ENCODE data around the gene VPS51.
A peak's percentile ranks its signal among the peaks of the same experiment; 100 is the strongest.

VPS51 gene

GRCh38 chr11:65112546-65113360 is 16.7 kb downstream of the VPS51 start:
- H3K27ac ChIP-seq, result peak overlapping the region; percentile 96
- TF ChIP-seq CTCF (conservative IDR thresholded peaks at IDR 0.05) (peak; percentile 99), ZFX (IDR thresholded peaks at IDR 0.05) (no peak)

GRCh38 chr11:65113361-65113756 is 17.3 kb downstream of the VPS51 start:
- peak overlapping the region; percentile 96; the same call in 1 of the 2 replicates for H3K27ac ChIP-seq
- TF ChIP-seq CTCF (conservative IDR thresholded peaks at IDR 0.05) (no peak), ZFX (IDR thresholded peaks at IDR 0.05) (no peak)

- no peak for TF ChIP-seq CTCF (conservative IDR thresholded peaks at IDR 0.05)
- TF ChIP-seq ZFX (IDR thresholded peaks at IDR 0.05), result no peak
- H3K27ac ChIP-seq, result no peak overlapping the region
Observed at GRCh38 chr11:65113839-65114238, 17.8 kb downstream of the VPS51 start.

GRCh38 chr11:65114538-65115171 is 18.6 kb downstream of the VPS51 start:
- no peak for TF ChIP-seq ZFX (IDR thresholded peaks at IDR 0.05)
- TF ChIP-seq CTCF (conservative IDR thresholded peaks at IDR 0.05), result no peak
- H3K27ac ChIP-seq, result peak overlapping the region; percentile 98; the same call in 1 of the 2 replicates

- no peak for TF ChIP-seq CTCF (conservative IDR thresholded peaks at IDR 0.05)
- no peak for TF ChIP-seq ZFX (IDR thresholded peaks at IDR 0.05)
- peak overlapping the region; percentile 98 for H3K27ac ChIP-seq
Observed at GRCh38 chr11:65115361-65116082, 19.5 kb downstream of the VPS51 start.

GRCh38 chr11:65116370-65117205 is 20.6 kb downstream of the VPS51 start:
- no peak for TF ChIP-seq CTCF (conservative IDR thresholded peaks at IDR 0.05)
- TF ChIP-seq ZFX (IDR thresholded peaks at IDR 0.05), result no peak
- H3K27ac ChIP-seq, result peak overlapping the region; percentile 98
